ENCODE results near the gene ATP8A2. TPM values are rescaled to one million over a fixed set of nuclear protein-coding genes. Genes with fewer than 3 reads are reported as not detected.
"Not testable (repeated sequence)": the region's sequence is repeated elsewhere in the genome, so short reads cannot be mapped to it uniquely, and the experiment has no call there.

Gene ATP8A2
- total RNA-seq, 1 donor from 2014 or later, result 1.3 TPM

DNA sequence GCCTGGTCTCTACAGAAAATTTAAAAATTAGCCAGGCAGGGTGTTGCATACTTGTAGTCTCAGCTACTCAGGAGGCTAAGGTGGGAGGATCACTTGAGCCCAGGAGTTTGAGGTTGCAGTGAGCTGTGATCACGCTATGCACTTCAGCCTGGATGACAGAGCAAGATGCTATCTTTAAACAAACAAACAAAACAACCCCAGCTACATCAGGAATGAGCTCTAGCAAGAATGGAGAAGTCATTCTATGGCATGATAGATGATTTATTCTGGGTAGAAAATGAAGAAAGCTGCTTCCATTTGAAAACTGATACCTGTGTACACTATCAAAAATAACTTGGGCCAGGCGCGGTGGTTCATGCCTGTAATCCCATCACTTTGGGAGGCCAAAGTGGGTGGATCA lies 695.8 kb downstream of the ATP8A2 start:
- Mint-ChIP-seq H3K4me1 (ENCODE audit: low read depth, unreplicated experiment) (peaks cover 4% of the 10 kb centered on the region), H3K4me3 (ENCODE audit: unreplicated experiment) (no peak overlapping the region), H3K9me3 (ENCODE audit: unreplicated experiment) (no peaks in the 10 kb centered on the region), H3K27ac (ENCODE audit: unreplicated experiment) (no peak overlapping the region), H3K27me3 (ENCODE audit: low read depth, unreplicated experiment) (no peaks in the 10 kb centered on the region), H3K36me3 (ENCODE audit: low read depth, unreplicated experiment) (no peaks in the 10 kb centered on the region)
- FAIRE-seq (no peak), DNase-seq (ENCODE audit: low read depth) (no peak)
- H2AFZ ChIP-seq (ENCODE audit: low read depth, low read length), result no peak overlapping the region
- no peak overlapping the region for H3K4me3 ChIP-seq (ENCODE audit: insufficient read depth, low read depth, low read length)
- TF ChIP-seq, protein P1, sequence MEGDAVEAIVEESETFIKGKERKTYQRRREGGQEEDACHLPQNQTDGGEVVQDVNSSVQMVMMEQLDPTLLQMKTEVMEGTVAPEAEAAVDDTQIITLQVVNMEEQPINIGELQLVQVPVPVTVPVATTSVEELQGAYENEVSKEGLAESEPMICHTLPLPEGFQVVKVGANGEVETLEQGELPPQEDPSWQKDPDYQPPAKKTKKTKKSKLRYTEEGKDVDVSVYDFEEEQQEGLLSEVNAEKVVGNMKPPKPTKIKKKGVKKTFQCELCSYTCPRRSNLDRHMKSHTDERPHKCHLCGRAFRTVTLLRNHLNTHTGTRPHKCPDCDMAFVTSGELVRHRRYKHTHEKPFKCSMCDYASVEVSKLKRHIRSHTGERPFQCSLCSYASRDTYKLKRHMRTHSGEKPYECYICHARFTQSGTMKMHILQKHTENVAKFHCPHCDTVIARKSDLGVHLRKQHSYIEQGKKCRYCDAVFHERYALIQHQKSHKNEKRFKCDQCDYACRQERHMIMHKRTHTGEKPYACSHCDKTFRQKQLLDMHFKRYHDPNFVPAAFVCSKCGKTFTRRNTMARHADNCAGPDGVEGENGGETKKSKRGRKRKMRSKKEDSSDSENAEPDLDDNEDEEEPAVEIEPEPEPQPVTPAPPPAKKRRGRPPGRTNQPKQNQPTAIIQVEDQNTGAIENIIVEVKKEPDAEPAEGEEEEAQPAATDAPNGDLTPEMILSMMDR (IDR thresholded peaks at IDR 0.05; ENCODE audit: insufficient read depth, low read depth, low read length), result no peak
- no peak for TF ChIP-seq EZH2 (IDR thresholded peaks at IDR 0.05; ENCODE audit: insufficient read depth, low read length)
- no peak overlapping the region for H3K4me2 ChIP-seq (ENCODE audit: low read length)
- no peaks in the 10 kb centered on the region for H3K79me2 ChIP-seq (ENCODE audit: insufficient read depth, low read length)
- H3K4me1 ChIP-seq (ENCODE audit: insufficient read depth, low read length), result no peaks in the 10 kb centered on the region
- H3K27me3 ChIP-seq (ENCODE audit: insufficient read depth, low read length), result no peaks in the 10 kb centered on the region
- H3K27ac ChIP-seq (ENCODE audit: low read depth, low read length), result no peak overlapping the region
- H3K36me3 ChIP-seq (ENCODE audit: insufficient read depth, low read length), result no peaks in the 10 kb centered on the region
- no peaks in the 10 kb centered on the region for H3K9me3 ChIP-seq (ENCODE audit: insufficient read depth, low read depth, low read length)
- H4K20me1 ChIP-seq (ENCODE audit: insufficient read depth, low read length), result no peaks in the 10 kb centered on the region
- H3K9ac ChIP-seq (ENCODE audit: low read length), result no peak overlapping the region

DNA sequence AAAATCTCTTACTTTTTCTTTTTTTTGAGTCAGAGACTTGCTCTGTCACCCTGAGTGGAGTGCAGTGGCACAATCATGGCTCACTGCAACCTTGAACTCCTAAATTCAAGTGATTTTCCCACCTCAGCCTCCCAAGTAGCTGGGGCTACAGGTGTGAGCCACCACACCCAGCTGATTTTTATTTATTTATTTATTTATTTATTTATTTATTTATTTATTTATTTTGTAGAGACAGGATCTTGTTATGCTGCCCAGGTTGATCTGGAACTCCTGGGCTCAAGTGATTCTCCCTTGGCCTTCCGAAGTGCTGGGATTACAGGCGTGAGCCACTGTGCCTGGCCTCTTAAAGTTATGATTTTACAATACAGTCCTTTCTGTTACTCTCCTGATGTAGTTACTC lies 696.6 kb downstream of the ATP8A2 start:
- not testable (repeated sequence) for H3K36me3 ChIP-seq (ENCODE audit: insufficient read depth, low read length); FAIRE-seq; H2AFZ ChIP-seq (ENCODE audit: low read depth, low read length); H3K9ac ChIP-seq (ENCODE audit: low read length); H3K4me1 ChIP-seq (ENCODE audit: insufficient read depth, low read length); H3K4me3 Mint-ChIP-seq (ENCODE audit: unreplicated experiment); H3K4me3 ChIP-seq (ENCODE audit: insufficient read depth, low read depth, low read length); H3K36me3 Mint-ChIP-seq (ENCODE audit: low read depth, unreplicated experiment); H3K9me3 Mint-ChIP-seq (ENCODE audit: unreplicated experiment); H4K20me1 ChIP-seq (ENCODE audit: insufficient read depth, low read length); H3K27ac ChIP-seq (ENCODE audit: low read depth, low read length); H3K27me3 ChIP-seq (ENCODE audit: insufficient read depth, low read length); DNase-seq (ENCODE audit: low read depth); H3K27me3 Mint-ChIP-seq (ENCODE audit: low read depth, unreplicated experiment); H3K79me2 ChIP-seq (ENCODE audit: insufficient read depth, low read length); H3K27ac Mint-ChIP-seq (ENCODE audit: unreplicated experiment); H3K9me3 ChIP-seq (ENCODE audit: insufficient read depth, low read depth, low read length); H3K4me1 Mint-ChIP-seq (ENCODE audit: low read depth, unreplicated experiment); H3K4me2 ChIP-seq (ENCODE audit: low read length)

DNA sequence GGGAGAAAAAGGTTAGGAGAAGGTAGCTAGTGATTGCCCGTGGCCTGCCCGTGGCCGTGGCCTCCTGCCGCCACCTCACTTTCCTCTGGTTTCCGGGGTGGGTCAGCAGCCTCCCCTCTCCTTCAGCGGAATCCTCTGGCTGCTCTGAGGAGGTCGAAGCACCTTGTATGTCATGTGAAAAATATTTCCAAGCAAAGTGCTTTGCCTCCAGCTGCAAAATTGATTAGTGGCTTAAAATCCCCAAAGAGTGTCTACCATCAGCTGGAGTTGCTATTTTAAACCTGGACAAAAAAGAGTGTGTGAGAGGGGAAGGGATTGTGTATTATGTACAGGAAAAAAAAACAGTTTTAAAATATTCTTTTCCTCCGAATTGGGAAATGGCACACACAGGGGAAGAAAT lies 697.9 kb downstream of the ATP8A2 start:
- H3K4me1 ChIP-seq (ENCODE audit: insufficient read depth, low read length); H3K36me3 ChIP-seq (ENCODE audit: insufficient read depth, low read length); H2AFZ ChIP-seq (ENCODE audit: low read depth, low read length); H3K79me2 ChIP-seq (ENCODE audit: insufficient read depth, low read length); H3K36me3 Mint-ChIP-seq (ENCODE audit: low read depth, unreplicated experiment); H3K27ac ChIP-seq (ENCODE audit: low read depth, low read length); H4K20me1 ChIP-seq (ENCODE audit: insufficient read depth, low read length); H3K27ac Mint-ChIP-seq (ENCODE audit: unreplicated experiment); H3K4me1 Mint-ChIP-seq (ENCODE audit: low read depth, unreplicated experiment); DNase-seq (ENCODE audit: low read depth); H3K9me3 Mint-ChIP-seq (ENCODE audit: unreplicated experiment); H3K4me2 ChIP-seq (ENCODE audit: low read length); H3K27me3 ChIP-seq (ENCODE audit: insufficient read depth, low read length); H3K9me3 ChIP-seq (ENCODE audit: insufficient read depth, low read depth, low read length); H3K9ac ChIP-seq (ENCODE audit: low read length); H3K27me3 Mint-ChIP-seq (ENCODE audit: low read depth, unreplicated experiment); H3K4me3 ChIP-seq (ENCODE audit: insufficient read depth, low read depth, low read length); H3K4me3 Mint-ChIP-seq (ENCODE audit: unreplicated experiment); FAIRE-seq: not testable (repeated sequence)

- no peak overlapping the region for H2AFZ ChIP-seq (ENCODE audit: low read depth, low read length)
- peaks cover 2% of the 10 kb centered on the region for H3K4me1 ChIP-seq (ENCODE audit: insufficient read depth, low read length)
- Mint-ChIP-seq H3K27me3 (ENCODE audit: low read depth, unreplicated experiment) (no peaks in the 10 kb centered on the region), H3K27ac (ENCODE audit: unreplicated experiment) (no peak overlapping the region), H3K4me3 (ENCODE audit: unreplicated experiment) (no peak overlapping the region), H3K36me3 (ENCODE audit: low read depth, unreplicated experiment) (no peaks in the 10 kb centered on the region), H3K4me1 (ENCODE audit: low read depth, unreplicated experiment) (peaks cover 6% of the 10 kb centered on the region), H3K9me3 (ENCODE audit: unreplicated experiment) (no peaks in the 10 kb centered on the region)
- FAIRE-seq (no peak), DNase-seq (ENCODE audit: low read depth) (no peak)
- H3K36me3 ChIP-seq (ENCODE audit: insufficient read depth, low read length), result no peaks in the 10 kb centered on the region
- H3K4me3 ChIP-seq (ENCODE audit: insufficient read depth, low read depth, low read length), result no peak overlapping the region
- H3K9ac ChIP-seq (ENCODE audit: low read length), result no peak overlapping the region
- H4K20me1 ChIP-seq (ENCODE audit: insufficient read depth, low read length), result no peaks in the 10 kb centered on the region
- no peaks in the 10 kb centered on the region for H3K27me3 ChIP-seq (ENCODE audit: insufficient read depth, low read length)
- H3K9me3 ChIP-seq (ENCODE audit: insufficient read depth, low read depth, low read length), result no peaks in the 10 kb centered on the region
- H3K79me2 ChIP-seq (ENCODE audit: insufficient read depth, low read length), result no peaks in the 10 kb centered on the region
- TF ChIP-seq, protein P1 (IDR thresholded peaks at IDR 0.05; ENCODE audit: insufficient read depth, low read depth, low read length), result no peak
- no peak for TF ChIP-seq EZH2 (IDR thresholded peaks at IDR 0.05; ENCODE audit: insufficient read depth, low read length)
- H3K4me2 ChIP-seq (ENCODE audit: low read length), result no peak overlapping the region
- H3K27ac ChIP-seq (ENCODE audit: low read depth, low read length), result no peak overlapping the region
Observed at GRCh38 chr13:26071691-26072090, 699.9 kb downstream of the ATP8A2 start.

- not testable (repeated sequence) for H3K79me2 ChIP-seq (ENCODE audit: insufficient read depth, low read length); H3K27ac Mint-ChIP-seq (ENCODE audit: unreplicated experiment); H4K20me1 ChIP-seq (ENCODE audit: insufficient read depth, low read length); H3K4me1 ChIP-seq (ENCODE audit: insufficient read depth, low read length); H3K36me3 ChIP-seq (ENCODE audit: insufficient read depth, low read length); H3K4me3 ChIP-seq (ENCODE audit: insufficient read depth, low read depth, low read length); H3K36me3 Mint-ChIP-seq (ENCODE audit: low read depth, unreplicated experiment); H3K4me1 Mint-ChIP-seq (ENCODE audit: low read depth, unreplicated experiment); H3K4me3 Mint-ChIP-seq (ENCODE audit: unreplicated experiment); H3K4me2 ChIP-seq (ENCODE audit: low read length); H3K9me3 Mint-ChIP-seq (ENCODE audit: unreplicated experiment); H3K27me3 ChIP-seq (ENCODE audit: insufficient read depth, low read length); H3K27me3 Mint-ChIP-seq (ENCODE audit: low read depth, unreplicated experiment); H3K9me3 ChIP-seq (ENCODE audit: insufficient read depth, low read depth, low read length); H2AFZ ChIP-seq (ENCODE audit: low read depth, low read length); H3K27ac ChIP-seq (ENCODE audit: low read depth, low read length); H3K9ac ChIP-seq (ENCODE audit: low read length); DNase-seq (ENCODE audit: low read depth)
- FAIRE-seq, result peak; percentile 100
Observed at GRCh38 chr13:26072335-26072734, 700.6 kb downstream of the ATP8A2 start.

Data from astrocyte (in vitro differentiated cells and primary cell).